Endothelial cell of umbilical vein (primary cell): ENCODE data around the gene WNT6.

Experiments used
- CTCF ChIP-seq, 2 donors: IDR thresholded peaks; 1 replicate in 1 of 2; 2 replicates in 1 of 2; pipeline ENCODE4 v1.5.1; 2011; ENCODE audit warnings: low read length in 2 of 2, mild to moderate bottlenecking in 2 of 2, moderate library complexity in 2 of 2, control low read depth in 1 of 2, inconsistent platforms in 1 of 2, low read depth in 1 of 2; ENCODE audit not compliant: insufficient read depth in 1 of 2; ENCODE audit errors: extremely low read depth in 1 of 2
- EZH2 ChIP-seq: IDR thresholded peaks from 2 replicates; pipeline ENCODE4 v1.6.1; 2012; ENCODE audit warnings: borderline replicate concordance, low read depth, mild to moderate bottlenecking, moderate library complexity, low read length, inconsistent platforms; ENCODE audit not compliant: severe bottlenecking
- FOS ChIP-seq: IDR thresholded peaks from 2 replicates; pipeline ENCODE4 v1.6.1; 2011; ENCODE audit warnings: mild to moderate bottlenecking, low read length, moderate library complexity, borderline replicate concordance; ENCODE audit not compliant: insufficient read depth
- GATA2 ChIP-seq: IDR thresholded peaks from 2 replicates; pipeline ENCODE4 v1.7.0; 2011; ENCODE audit warnings: low read depth, mild to moderate bottlenecking, moderate library complexity, mixed read lengths, low read length; ENCODE audit not compliant: insufficient read length, insufficient read depth
- JUN ChIP-seq: IDR thresholded peaks from 2 replicates; pipeline ENCODE4 v1.6.1; 2011; ENCODE audit warnings: borderline replicate concordance, low read depth; ENCODE audit not compliant: insufficient read length, insufficient read depth
- MAX ChIP-seq: IDR thresholded peaks from 2 replicates; pipeline ENCODE4 v1.6.1; 2011; ENCODE audit not compliant: insufficient read depth, insufficient read length
- MYC ChIP-seq: IDR thresholded peaks from one replicate; pipeline ENCODE4 v1.6.1; 2011; ENCODE audit warnings: mild to moderate bottlenecking, low read depth, low read length
- POLR2A ChIP-seq: IDR thresholded peaks from 2 replicates; pipeline ENCODE4 v1.6.1; 2012; ENCODE audit warnings: low read depth, mild to moderate bottlenecking, control low read depth, low read length
- POLR2AphosphoS5 ChIP-seq: IDR thresholded peaks from 2 replicates; pipeline ENCODE4 v1.6.1; 2012; ENCODE audit warnings: low read depth, mild to moderate bottlenecking, control low read depth, low read length, moderate library complexity; ENCODE audit not compliant: insufficient read depth

- no peak for TF ChIP-seq CTCF (IDR thresholded peaks at IDR 0.05; ENCODE audit: extremely low read depth in 1 of 2, insufficient read depth in 1 of 2, low read depth in 1 of 2, low read length in 2 of 2)
- TF ChIP-seq EZH2 = no peak
- no peak for TF ChIP-seq MAX
- TF ChIP-seq POLR2AphosphoS5 = no peak
- no peak for TF ChIP-seq POLR2A
- TF ChIP-seq FOS = no peak
- no peak for TF ChIP-seq GATA2
- TF ChIP-seq MYC = no peak
- no peak for TF ChIP-seq JUN
Observed at GRCh38 chr2:218893349-218894150, 33.9 kb downstream of the WNT6 start.
